DMS114 treated with DMSO at 0.1 percent for 48 hours (cell line): ENCODE measurements around the gene ZFPM1.

Experiments used
- DNase-seq: peaks from one replicate; lab custom pipeline; 2025; ENCODE audit not compliant: unreplicated experiment; lab: John Stamatoyannopoulos, UW

The ZFPM1 gene

GRCh38 chr16:88558457-88559442 lies 105.7 kb downstream of the ZFPM1 start:
- peak; percentile 69 for DNase-seq

- no peak for DNase-seq
Observed at GRCh38 chr16:88560714-88561484, 107.8 kb downstream of the ZFPM1 start.

GRCh38 chr16:88561485-88562359 lies 108.6 kb downstream of the ZFPM1 start:
- DNase-seq, result peak; percentile 60

- no peak for DNase-seq
Observed at GRCh38 chr16:88566158-88566557, 113.1 kb downstream of the ZFPM1 start.

- DNase-seq, result no peak
Observed at GRCh38 chr16:88568710-88569613, 115.9 kb downstream of the ZFPM1 start.

GRCh38 chr16:88569614-88569984 lies 116.5 kb downstream of the ZFPM1 start:
- no peak for DNase-seq

- DNase-seq, result peak; percentile 86
Observed at GRCh38 chr16:88569985-88570690, 117.1 kb downstream of the ZFPM1 start, which contains the start of gene ZC3H18. Gene ZC3H18 (plus strand): TSS chr16:88570403. CDS start chr16:88577124, 6,721 bp downstream.

- DNase-seq, result no peak
Observed at GRCh38 chr16:88570691-88571092, 117.6 kb downstream of the ZFPM1 start.

- DNase-seq, result no peak
Observed at GRCh38 chr16:88575251-88575650, 122.2 kb downstream of the ZFPM1 start.

- DNase-seq, result no peak
Observed at GRCh38 chr16:88576307-88576706, 123.2 kb downstream of the ZFPM1 start.

GRCh38 chr16:88577166-88577565 lies 124.1 kb downstream of the ZFPM1 start:
- no peak for DNase-seq

GRCh38 chr16:88578446-88579313 lies 125.6 kb downstream of the ZFPM1 start:
- no peak for DNase-seq

- DNase-seq, result no peak
Observed at GRCh38 chr16:88580371-88580770, 127.3 kb downstream of the ZFPM1 start.

- DNase-seq, result no peak
Observed at GRCh38 chr16:88581033-88581432, 128.0 kb downstream of the ZFPM1 start.

- DNase-seq, result no peak
Observed at GRCh38 chr16:88582912-88583575, 130.0 kb downstream of the ZFPM1 start.

GRCh38 chr16:88584676-88585075 lies 131.6 kb downstream of the ZFPM1 start:
- DNase-seq, result no peak

GRCh38 chr16:88585269-88585668 lies 132.2 kb downstream of the ZFPM1 start:
- no peak for DNase-seq
